Breast epithelium (tissue), 3 donors: ENCODE results near the gene TRMT2B.

Experiments used
- POLR2A ChIP-seq: fragments of 450-650 bp; IDR thresholded peaks from one replicate; pipeline ENCODE4 v1.6.1; 2016; ENCODE audit warnings: antibody characterized with exemption, mild to moderate bottlenecking, moderate library complexity
- POLR2AphosphoS5 ChIP-seq, 3 donors: sonication (generic); formaldehyde crosslinking; IDR thresholded peaks; one replicate each; pipeline ENCODE4 v1.6.1; 2017; ENCODE audit warnings: antibody characterized with exemption in 3 of 3
- TF ChIP-seq, protein P1 (sequence below), 3 donors: fragments of 450-650 bp; IDR thresholded peaks; one replicate each; pipeline ENCODE4 v1.5.1; 2016 to 2017; ENCODE audit warnings: antibody characterized with exemption in 3 of 3, mild to moderate bottlenecking in 3 of 3, moderate library complexity in 3 of 3

GRCh38 chrX:100962811-100963210, 89.1 kb downstream of the TRMT2B start:
- TF ChIP-seq, protein P1, sequence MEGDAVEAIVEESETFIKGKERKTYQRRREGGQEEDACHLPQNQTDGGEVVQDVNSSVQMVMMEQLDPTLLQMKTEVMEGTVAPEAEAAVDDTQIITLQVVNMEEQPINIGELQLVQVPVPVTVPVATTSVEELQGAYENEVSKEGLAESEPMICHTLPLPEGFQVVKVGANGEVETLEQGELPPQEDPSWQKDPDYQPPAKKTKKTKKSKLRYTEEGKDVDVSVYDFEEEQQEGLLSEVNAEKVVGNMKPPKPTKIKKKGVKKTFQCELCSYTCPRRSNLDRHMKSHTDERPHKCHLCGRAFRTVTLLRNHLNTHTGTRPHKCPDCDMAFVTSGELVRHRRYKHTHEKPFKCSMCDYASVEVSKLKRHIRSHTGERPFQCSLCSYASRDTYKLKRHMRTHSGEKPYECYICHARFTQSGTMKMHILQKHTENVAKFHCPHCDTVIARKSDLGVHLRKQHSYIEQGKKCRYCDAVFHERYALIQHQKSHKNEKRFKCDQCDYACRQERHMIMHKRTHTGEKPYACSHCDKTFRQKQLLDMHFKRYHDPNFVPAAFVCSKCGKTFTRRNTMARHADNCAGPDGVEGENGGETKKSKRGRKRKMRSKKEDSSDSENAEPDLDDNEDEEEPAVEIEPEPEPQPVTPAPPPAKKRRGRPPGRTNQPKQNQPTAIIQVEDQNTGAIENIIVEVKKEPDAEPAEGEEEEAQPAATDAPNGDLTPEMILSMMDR (IDR thresholded peaks at IDR 0.05): no peak
- TF ChIP-seq POLR2AphosphoS5 (IDR thresholded peaks at IDR 0.05) (no peak), POLR2A (no peak)
